ENCODE results near the gene ZNF317. TPM values are rescaled to one million over a fixed set of nuclear protein-coding genes. Genes with fewer than 3 reads are reported as not detected.
"Not testable (repeated sequence)": the region's sequence is repeated elsewhere in the genome, so short reads cannot be mapped to it uniquely, and the experiment has no call there.

Gene ZNF317
- total RNA-seq, 1 donor from 2014 or later, result 15.1 TPM

- no peak overlapping the region for H3K4me3 ChIP-seq
- no peaks in the 10 kb centered on the region for H3K9me3 ChIP-seq (replicated peaks)
- no peak for TF ChIP-seq CTCF (IDR thresholded peaks at IDR 0.05; ENCODE audit: borderline replicate concordance)
- H3K36me3 ChIP-seq, result peaks cover 7% of the 10 kb centered on the region
- intact Hi-C loops (cut with micrococcal nuclease), result no loop called here
- peaks cover 22% of the 10 kb centered on the region for H3K27me3 ChIP-seq (ENCODE audit: low read depth)
- no peak for DNase-seq
- no peak overlapping the region for H3K27ac ChIP-seq (replicated peaks)
- H3K4me1 ChIP-seq, result no peaks in the 10 kb centered on the region
Observed at GRCh38 chr19:9189535-9189934, 49.3 kb downstream of the ZNF317 start.

- DNase-seq; H3K4me1 ChIP-seq; intact Hi-C loops (cut with micrococcal nuclease); H3K36me3 ChIP-seq; H3K4me3 ChIP-seq; H3K27ac ChIP-seq (replicated peaks); H3K9me3 ChIP-seq (replicated peaks): not testable (repeated sequence)
- H3K27me3 ChIP-seq (ENCODE audit: low read depth), result peaks cover 49% of the 10 kb centered on the region
Observed at GRCh38 chr19:9198044-9198443, 57.8 kb downstream of the ZNF317 start.

- Histone ChIP-seq H3K27ac (replicated peaks) (no peak overlapping the region), H3K4me3 (peak overlapping the region; percentile 51), H3K27me3 (ENCODE audit: low read depth) (peaks cover 71% of the 10 kb centered on the region), H3K9me3 (replicated peaks) (no peaks in the 10 kb centered on the region), H3K4me1 (peaks cover 4% of the 10 kb centered on the region), H3K36me3 (no peaks in the 10 kb centered on the region)
- TF ChIP-seq CTCF (IDR thresholded peaks at IDR 0.05; ENCODE audit: borderline replicate concordance), result peak; percentile 91
- intact Hi-C loops (cut with micrococcal nuclease), result loop anchor here (10.0 kb wide), 1 partner anchor 589 kb away; no protein-coding TSS in a partner anchor
- DNase-seq, result peak; percentile 62
Observed at GRCh38 chr19:9205501-9206113, 65.4 kb downstream of the ZNF317 start.

Other genes with a start within 250 kb of the ZNF317 start
- gene MUC16, start 130.0 kb upstream of the ZNF317 start, total RNA-seq, result not detected
- gene OR1M1, start 53.3 kb upstream of the ZNF317 start, total RNA-seq, result not detected
- gene OR7G2, start 32.9 kb upstream of the ZNF317 start, total RNA-seq, result not detected
- not detected for gene OR7G1, start 24.6 kb upstream of the ZNF317 start, total RNA-seq
- not detected for gene OR7G3, start 13.4 kb upstream of the ZNF317 start, total RNA-seq
- gene OR7D2, start 38.6 kb downstream of the ZNF317 start, total RNA-seq, result 0.16 TPM
- not detected for gene OR7D4, start 79.2 kb downstream of the ZNF317 start, total RNA-seq
- not detected for gene OR7E24, start 110.5 kb downstream of the ZNF317 start, total RNA-seq
- 3.9 TPM for gene ZNF699, start 169.4 kb downstream of the ZNF317 start, total RNA-seq
- gene ZNF559, start 183.8 kb downstream of the ZNF317 start, total RNA-seq, result 19.1 TPM
- gene ZNF177, start 222.6 kb downstream of the ZNF317 start, total RNA-seq, result 3.5 TPM